Vagina (tissue), 2 donors: ENCODE results near the gene MGAT4D. TPM values are rescaled to one million over a fixed set of nuclear protein-coding genes. Genes with fewer than 3 reads are reported as not detected.

Experiments used
- DNase-seq, 2 donors: peaks; one replicate each; pipeline ENCODE4 v3.0.0-alpha.2; 2017; ENCODE audit errors: extremely low spot score in 2 of 2
- H3K27ac ChIP-seq: fragments of 200-600 bp; sonication (generic); one replicate; pipeline ENCODE4 v1.5.1; 2019
- H3K27me3 ChIP-seq: fragments of 200-600 bp; sonication (generic); one replicate; pipeline ENCODE4 v1.5.1; 2019
- H3K36me3 ChIP-seq, 2 donors: fragments of 200-600 bp; sonication (generic); one replicate each; pipeline ENCODE4 v1.5.1; 2017 to 2019
- H3K4me1 ChIP-seq: fragments of 200-600 bp; sonication (generic); one replicate; pipeline ENCODE4 v1.5.1; 2019
- H3K4me3 ChIP-seq, 2 donors: fragments of 200-600 bp; sonication (generic); 1 replicate in 1 of 2; 2 replicates in 1 of 2; pipeline ENCODE4 v1.5.1; 2016 to 2019
- H3K9me3 ChIP-seq: fragments of 200-600 bp; sonication (generic); one replicate; pipeline ENCODE4 v1.5.1; 2019
- CTCF ChIP-seq, 3 experiments: fragments of 450-650 bp in 2 of 3; fragments of 200-600 bp in 1 of 3; sonication (generic) in 1 of 3; IDR thresholded peaks; one replicate each; pipeline ENCODE4 v1.5.1; 2017 to 2019; ENCODE audit warnings: antibody characterized with exemption in 3 of 3, mild to moderate bottlenecking in 2 of 3, moderate library complexity in 2 of 3
- POLR2A ChIP-seq, 2 donors: fragments of 450-650 bp; IDR thresholded peaks; one replicate each; pipeline ENCODE4 v1.6.1; 2017; ENCODE audit warnings: antibody characterized with exemption in 2 of 2, mild to moderate bottlenecking in 2 of 2, moderate library complexity in 2 of 2
- POLR2AphosphoS5 ChIP-seq, 2 donors: sonication (generic); formaldehyde crosslinking; IDR thresholded peaks; one replicate each; pipeline ENCODE4 v1.9.0; 2017; ENCODE audit warnings: antibody characterized with exemption in 2 of 2, mild to moderate bottlenecking in 2 of 2, low read depth in 1 of 2; ENCODE audit not compliant: insufficient read depth in 1 of 2
- intact Hi-C: fragments of 100-400 bp; cut with DNase I; formaldehyde crosslinking; loops from one replicate; pipeline ENCODE4 v1.15.1; 2023
- total RNA-seq: library from RNA; depleted of rRNA; stranded (reverse); fragments of >200 nt; gene quantifications from one replicate; pipeline ENCODE4 v1.2.3, GENCODE V29; 2016

The MGAT4D gene
- total RNA-seq, 1 donor from 2014 or later, result not detected

DNA sequence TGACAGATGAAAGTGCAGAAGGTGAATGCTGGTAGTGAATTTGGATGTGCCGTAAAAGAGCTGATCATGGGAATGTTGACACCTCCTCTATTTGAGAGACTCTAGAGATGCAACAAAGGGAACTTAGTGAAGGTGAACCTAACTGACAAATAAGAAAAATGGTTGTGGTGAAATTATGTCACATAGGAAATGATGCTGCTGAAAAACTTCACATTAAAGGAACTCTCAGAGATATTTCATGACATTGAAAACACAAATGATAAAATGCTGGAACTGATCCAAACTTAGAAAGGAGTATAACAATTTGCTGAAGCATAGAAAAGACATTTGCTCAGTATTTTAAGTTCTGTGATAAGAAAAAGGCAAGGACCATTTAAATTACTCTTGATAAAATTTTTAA is 31.9 kb downstream of the MGAT4D start:
- no peak for TF ChIP-seq POLR2AphosphoS5 (IDR thresholded peaks at IDR 0.05; ENCODE audit: insufficient read depth in 1 of 2, low read depth in 1 of 2)
- no peak for TF ChIP-seq POLR2A (IDR thresholded peaks at IDR 0.05)
- no peak for TF ChIP-seq CTCF (IDR thresholded peaks at IDR 0.05)
- intact Hi-C loops, result no loop called here
- Histone ChIP-seq H3K9me3 (no peaks in the 10 kb centered on the region), H3K4me3 (no peak overlapping the region), H3K27ac (no peak overlapping the region), H3K4me1 (no peaks in the 10 kb centered on the region), H3K36me3 (no peaks in the 10 kb centered on the region), H3K27me3 (no peaks in the 10 kb centered on the region)
- DNase-seq, result no peak

GRCh38 chr4:140463614-140464013 is 34.5 kb downstream of the MGAT4D start:
- intact Hi-C loops, result no loop called here

DNA sequence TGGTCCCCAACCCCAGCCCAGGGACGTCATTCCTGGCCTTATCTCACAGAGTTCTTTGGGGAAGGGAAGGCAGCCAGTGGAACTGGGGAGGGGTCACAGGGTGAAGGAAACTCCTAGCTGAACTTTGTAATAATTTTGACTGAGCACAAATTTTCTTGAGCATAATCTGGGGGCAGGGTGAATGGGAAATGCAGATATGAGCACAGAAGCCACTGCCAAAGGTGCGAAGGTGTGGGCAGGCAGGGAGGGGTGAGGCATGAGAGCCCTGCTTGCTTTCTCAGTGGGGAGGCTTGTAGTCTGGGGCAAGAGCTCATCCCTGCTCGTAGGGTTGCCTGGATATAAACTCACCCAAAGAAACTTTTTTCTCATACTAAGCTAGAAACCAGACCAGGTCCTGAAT is 34.9 kb downstream of the MGAT4D start:
- no peak for TF ChIP-seq POLR2AphosphoS5 (IDR thresholded peaks at IDR 0.05; ENCODE audit: insufficient read depth in 1 of 2, low read depth in 1 of 2)
- TF ChIP-seq POLR2A (IDR thresholded peaks at IDR 0.05), result no peak
- no peak for TF ChIP-seq CTCF (IDR thresholded peaks at IDR 0.05)
- H3K9me3 ChIP-seq, result no peaks in the 10 kb centered on the region
- no peaks in the 10 kb centered on the region for H3K27me3 ChIP-seq
- no peak for DNase-seq
- intact Hi-C loops, result no loop called here
- H3K4me1 ChIP-seq, result no peaks in the 10 kb centered on the region
- no peaks in the 10 kb centered on the region for H3K36me3 ChIP-seq
- H3K27ac ChIP-seq, result no peak overlapping the region
- H3K4me3 ChIP-seq, result no peak overlapping the region

More at GRCh38 chr4:140463614-140464013, 34.5 kb downstream of the MGAT4D start:
- H3K27me3 ChIP-seq, result no peaks in the 10 kb centered on the region
- H3K27ac ChIP-seq, result no peak overlapping the region
- no peak for DNase-seq
- H3K4me1 ChIP-seq, result no peaks in the 10 kb centered on the region
- no peaks in the 10 kb centered on the region for H3K9me3 ChIP-seq
- no peak overlapping the region for H3K4me3 ChIP-seq
- H3K36me3 ChIP-seq, result no peaks in the 10 kb centered on the region
- TF ChIP-seq POLR2A (IDR thresholded peaks at IDR 0.05), result no peak
- no peak for TF ChIP-seq POLR2AphosphoS5 (IDR thresholded peaks at IDR 0.05; ENCODE audit: insufficient read depth in 1 of 2, low read depth in 1 of 2)
- no peak for TF ChIP-seq CTCF (IDR thresholded peaks at IDR 0.05)

DNA sequence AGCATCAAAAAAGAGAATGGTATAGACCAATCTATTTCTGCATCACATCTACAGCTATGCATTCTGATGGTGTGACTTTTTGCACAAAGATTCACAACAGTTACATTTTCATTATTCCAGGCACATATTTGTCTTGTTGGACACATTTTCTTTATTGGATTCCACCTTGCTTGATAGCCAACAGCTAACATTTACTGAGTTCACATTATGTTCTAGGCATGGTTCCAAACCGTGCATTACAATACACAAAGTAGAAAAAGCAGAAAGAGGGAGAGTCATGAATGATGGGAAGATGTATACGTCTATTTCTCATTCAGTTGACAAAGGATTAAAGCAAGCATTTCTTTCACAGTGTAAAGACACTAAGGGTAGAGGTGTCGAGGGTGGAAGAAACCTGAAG is 47.7 kb downstream of the MGAT4D start:
- Histone ChIP-seq H3K4me1 (no peaks in the 10 kb centered on the region), H3K27me3 (no peaks in the 10 kb centered on the region), H3K4me3 (no peak overlapping the region), H3K27ac (no peak overlapping the region), H3K9me3 (no peaks in the 10 kb centered on the region), H3K36me3 (no peaks in the 10 kb centered on the region)
- DNase-seq, result no peak
- no peak for TF ChIP-seq CTCF (IDR thresholded peaks at IDR 0.05)
- no peak for TF ChIP-seq POLR2A (IDR thresholded peaks at IDR 0.05)
- TF ChIP-seq POLR2AphosphoS5 (IDR thresholded peaks at IDR 0.05; ENCODE audit: insufficient read depth in 1 of 2, low read depth in 1 of 2), result no peak
- intact Hi-C loops, result no loop called here

DNA sequence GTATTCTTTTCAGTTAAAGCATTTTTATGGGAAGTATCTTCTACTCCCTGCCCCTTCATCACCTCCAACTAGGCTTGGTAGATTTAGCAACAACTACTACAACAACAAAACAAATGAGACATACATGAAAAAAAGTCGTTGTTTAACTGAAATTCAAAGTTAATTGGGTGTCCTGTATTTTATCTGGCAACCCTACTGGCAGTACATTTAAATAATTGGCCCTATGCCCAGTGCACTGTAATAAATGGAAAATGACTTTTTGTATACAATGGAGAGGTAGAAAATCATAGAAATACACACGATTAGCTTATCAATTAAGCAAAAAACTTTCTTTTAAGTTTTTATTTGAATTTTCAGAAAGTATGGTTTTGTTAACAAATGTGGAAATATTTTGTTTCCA is 49.3 kb downstream of the MGAT4D start:
- intact Hi-C loops, result no loop called here
- Histone ChIP-seq H3K9me3 (no peaks in the 10 kb centered on the region), H3K27me3 (no peaks in the 10 kb centered on the region), H3K27ac (no peak overlapping the region), H3K36me3 (no peaks in the 10 kb centered on the region), H3K4me1 (no peaks in the 10 kb centered on the region), H3K4me3 (no peak overlapping the region)
- no peak for DNase-seq
- TF ChIP-seq CTCF (IDR thresholded peaks at IDR 0.05) (no peak), POLR2A (IDR thresholded peaks at IDR 0.05) (no peak), POLR2AphosphoS5 (IDR thresholded peaks at IDR 0.05; ENCODE audit: insufficient read depth in 1 of 2, low read depth in 1 of 2) (no peak)
